GM19238 (cell line): ENCODE measurements around the gene TPO.
"Not testable (repeated sequence)": the region's sequence is repeated elsewhere in the genome, so short reads cannot be mapped to it uniquely, and the experiment has no call there.

Experiments used
- DNase-seq: peaks from one replicate; pipeline ENCODE4 v3.0.0; 2011; ENCODE audit warnings: low spot score; ENCODE audit not compliant: insufficient read length

The TPO gene

DNA sequence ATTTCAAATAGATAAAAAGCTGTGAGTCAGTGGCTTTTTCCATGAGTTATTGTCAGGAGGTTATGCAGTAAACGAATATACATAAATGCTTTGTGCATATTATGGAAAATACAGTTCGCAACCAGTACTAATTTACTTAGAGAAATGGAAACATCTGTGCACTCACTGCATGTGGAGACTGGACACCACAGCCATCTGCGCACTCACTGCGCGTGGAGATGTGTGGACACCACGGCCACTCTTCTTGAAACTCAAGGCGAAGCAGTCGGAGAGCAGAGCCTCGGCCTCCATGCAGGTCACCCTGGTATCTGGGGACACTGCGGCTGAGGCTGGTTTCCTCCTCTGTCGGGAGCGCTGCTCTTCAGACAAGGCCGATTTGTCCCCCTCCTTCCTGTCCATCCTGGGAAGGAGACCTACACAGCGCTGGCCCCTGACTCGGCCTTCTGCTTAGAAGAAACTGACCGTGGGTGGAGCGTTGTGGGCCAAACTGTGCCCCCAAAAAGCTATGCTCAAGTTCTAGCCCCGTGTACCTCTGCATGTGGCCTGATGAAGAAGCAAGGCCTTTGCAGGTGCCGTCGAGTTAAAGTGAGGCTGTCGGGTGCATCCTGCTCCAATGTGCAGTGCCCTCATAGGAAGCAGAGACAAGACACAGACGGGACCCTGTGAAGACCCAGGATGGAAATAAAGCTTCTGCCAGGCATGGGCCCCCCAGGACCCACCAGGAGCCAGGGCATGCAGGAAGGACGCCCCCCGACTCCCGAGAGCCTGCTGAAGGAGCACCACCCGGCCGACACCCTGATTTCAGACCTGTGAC is 88.0 kb downstream of the TPO start:
- DNase-seq = no peak

DNA sequence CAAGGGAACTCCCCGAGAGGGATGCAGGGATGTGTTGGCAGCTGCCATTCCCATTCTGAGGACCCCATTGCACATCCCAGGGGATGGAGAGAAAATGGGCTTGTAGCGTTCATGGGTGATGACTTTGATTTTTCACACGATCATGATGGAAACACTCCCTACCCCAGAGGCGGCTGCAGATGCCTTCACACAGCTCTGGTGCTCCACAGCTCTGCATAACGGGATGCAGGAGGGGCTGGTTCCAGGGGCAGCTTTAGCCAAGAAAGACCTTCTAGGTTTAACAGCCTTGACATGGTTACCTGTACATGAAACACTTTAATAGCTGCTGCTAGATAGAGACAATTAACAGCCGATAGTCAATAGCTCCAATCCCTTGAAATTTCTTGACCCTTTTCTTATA is 88.7 kb downstream of the TPO start:
- DNase-seq = no peak

DNA sequence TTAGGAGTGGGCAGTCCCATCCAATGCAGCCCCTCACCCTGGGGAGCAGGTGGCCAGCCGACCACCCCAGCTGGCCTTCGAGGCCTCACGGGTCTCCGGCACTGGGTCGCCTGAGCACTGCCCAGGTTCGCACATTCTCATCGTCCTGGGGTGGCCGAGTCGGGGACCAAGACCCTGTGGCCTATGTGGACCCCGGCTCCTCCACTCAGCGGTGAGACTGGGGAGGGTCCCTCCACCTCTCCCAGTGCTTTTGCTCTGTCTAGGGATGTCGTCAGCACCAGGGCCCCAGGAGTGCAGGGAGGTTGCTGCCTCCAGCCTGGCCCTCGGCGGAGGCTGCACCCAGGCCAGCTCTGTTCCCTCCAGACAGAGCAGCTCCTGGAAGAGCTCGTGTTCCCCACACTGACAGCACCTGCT is 89.6 kb downstream of the TPO start:
- no peak for DNase-seq

DNA sequence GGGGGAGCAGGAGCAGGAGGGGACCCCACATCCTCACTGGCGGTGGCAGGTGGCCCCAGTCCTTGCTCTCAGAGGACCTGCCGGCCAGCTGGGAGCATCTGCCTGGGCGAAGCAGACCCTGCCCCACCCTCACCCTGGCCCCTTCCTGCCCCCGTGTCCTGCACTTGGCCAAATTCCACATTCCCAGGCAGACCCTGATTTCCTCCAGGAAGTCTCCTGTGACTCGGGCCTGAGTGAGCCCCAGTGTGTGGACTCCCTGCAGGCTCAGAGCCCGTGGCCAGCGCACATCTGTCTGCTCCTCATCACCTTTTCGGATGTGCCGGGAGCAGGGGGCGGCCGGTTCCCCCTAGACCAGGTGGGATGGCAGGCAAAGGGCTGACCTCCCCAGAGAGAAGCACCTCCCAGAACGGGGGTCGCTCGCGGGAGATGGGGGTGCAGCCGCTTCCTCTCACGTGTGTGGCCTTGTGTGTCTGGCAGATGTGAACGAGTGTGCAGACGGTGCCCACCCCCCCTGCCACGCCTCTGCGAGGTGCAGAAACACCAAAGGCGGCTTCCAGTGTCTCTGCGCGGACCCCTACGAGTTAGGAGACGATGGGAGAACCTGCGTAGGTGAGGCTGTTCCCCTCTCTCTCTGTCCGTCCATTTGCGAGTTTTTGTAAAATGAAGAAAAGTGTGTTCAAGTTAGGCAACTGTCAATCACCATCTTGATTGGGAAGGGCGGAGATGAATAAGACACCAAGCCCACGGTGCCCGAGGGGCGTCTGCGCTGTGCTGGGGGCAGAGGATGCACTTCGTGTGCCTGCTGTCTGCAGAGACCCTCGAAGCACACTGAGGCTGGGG is 90.4 kb downstream of the TPO start:
- no peak for DNase-seq

DNA sequence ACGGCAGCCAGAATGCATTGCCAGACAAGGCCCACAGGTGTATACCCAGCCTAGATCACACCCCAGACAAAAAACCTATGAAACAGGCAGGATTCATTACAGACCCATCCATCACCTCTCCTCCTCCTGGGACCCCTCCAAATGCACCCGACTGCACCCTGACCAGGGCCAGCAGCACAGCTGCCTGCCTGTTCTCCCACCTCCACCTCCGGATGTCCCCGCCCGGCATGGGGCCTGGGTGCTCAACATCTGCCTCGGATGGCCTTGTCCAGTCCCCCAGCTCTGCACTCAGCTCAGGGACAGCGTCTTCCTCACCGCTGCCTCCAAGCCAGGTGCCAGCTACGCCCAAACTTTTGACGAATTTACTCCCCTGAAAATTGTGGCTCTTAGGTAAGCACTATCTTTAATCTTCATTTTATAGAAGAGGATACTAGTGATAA is 91.1 kb downstream of the TPO start:
- no peak for DNase-seq

DNA sequence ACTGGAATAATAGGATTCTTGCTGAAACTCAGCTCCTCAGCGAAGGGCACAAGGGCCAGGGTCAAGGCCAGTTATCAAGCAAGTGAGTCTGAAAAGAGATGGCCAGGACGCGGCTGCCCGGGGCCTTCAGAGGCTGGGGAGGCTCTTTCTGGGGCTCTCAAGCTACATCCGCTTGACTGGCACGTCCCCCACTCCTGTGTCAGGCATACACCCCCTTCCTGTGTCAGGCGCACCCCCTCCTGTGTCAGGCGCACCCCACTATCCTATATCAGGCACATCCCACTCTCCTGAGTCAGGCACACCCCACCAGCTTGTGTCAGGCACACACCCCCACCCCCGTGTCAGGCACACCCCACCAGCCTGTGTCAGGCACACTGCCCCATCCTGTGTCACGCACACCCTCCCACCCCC is 91.8 kb downstream of the TPO start:
- no peak for DNase-seq

DNA sequence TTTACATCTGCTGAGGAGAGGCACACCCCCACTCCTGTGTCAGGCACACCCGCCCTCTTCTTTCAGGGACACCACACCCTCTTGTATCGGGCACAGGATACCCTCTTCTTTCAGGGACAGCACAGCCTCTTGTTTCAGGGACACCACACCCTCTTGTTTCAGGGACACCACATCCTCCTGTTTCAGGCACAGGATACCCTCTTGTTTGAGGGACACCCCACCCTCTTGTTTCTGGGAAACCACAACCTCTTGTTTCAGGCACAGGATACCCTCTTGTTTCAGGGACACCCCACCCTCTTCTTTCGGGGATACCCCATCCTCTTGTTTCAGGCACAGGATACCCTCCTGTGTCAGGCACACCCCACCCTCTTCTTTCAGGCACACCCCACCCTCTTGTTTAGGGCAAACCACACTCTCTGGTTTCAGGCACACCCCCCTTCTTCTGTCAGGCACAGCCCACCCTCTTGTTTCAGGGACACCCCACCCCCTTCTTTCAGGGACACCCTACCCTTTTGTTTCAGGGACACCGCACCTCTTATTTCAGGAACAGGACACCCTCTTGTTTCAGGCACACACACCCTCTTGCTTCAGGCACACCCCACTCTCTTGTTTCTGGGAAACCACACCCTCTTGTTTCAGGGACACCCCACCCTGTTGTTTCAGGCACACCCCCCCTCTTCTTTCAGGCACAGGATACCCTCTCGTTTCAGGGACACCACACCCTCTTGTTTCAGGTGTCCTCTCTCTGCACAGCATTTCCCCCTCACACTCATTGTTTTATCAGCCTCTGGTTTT is 96.2 kb downstream of the TPO start:
- DNase-seq = no peak

DNA sequence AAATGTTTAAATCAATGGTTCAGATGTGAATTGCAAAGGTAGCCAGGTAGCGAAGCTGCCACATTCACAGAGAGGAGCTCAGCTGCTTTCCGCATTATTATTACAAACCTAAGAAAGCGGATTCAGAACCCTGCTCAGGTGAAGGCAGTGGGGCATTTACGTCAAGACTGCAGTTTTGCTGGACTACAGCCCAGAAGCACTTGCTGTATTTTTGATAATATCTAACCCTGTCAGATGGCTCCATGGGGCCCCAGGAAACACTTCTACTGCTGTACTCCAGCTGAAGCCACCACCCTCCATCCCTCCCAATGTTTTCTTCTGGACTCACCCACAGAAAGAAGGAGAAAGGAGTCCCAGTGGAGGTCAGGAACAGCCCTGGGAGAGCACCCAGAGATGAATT is 96.9 kb downstream of the TPO start:
- DNase-seq = no peak

DNA sequence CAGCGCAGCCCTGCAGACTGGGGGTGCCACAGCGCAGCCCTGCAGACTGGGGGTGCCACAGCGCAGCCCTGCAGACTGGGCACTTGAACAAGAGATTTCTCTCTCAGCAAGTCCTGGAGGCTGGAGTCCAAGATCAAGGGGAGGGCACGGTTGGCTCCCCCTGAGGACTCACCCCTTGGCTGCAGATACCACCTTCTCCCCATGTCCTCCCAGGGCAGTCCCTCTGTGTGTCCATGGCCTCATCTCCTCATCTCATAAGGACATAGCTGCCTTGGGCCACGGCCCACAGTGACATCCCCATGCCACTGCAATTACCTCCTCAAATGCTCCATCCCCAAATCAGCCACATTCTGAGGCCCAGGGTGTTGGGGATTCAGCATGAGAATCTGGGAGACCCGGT is 98.2 kb downstream of the TPO start:
- DNase-seq = no peak

DNA sequence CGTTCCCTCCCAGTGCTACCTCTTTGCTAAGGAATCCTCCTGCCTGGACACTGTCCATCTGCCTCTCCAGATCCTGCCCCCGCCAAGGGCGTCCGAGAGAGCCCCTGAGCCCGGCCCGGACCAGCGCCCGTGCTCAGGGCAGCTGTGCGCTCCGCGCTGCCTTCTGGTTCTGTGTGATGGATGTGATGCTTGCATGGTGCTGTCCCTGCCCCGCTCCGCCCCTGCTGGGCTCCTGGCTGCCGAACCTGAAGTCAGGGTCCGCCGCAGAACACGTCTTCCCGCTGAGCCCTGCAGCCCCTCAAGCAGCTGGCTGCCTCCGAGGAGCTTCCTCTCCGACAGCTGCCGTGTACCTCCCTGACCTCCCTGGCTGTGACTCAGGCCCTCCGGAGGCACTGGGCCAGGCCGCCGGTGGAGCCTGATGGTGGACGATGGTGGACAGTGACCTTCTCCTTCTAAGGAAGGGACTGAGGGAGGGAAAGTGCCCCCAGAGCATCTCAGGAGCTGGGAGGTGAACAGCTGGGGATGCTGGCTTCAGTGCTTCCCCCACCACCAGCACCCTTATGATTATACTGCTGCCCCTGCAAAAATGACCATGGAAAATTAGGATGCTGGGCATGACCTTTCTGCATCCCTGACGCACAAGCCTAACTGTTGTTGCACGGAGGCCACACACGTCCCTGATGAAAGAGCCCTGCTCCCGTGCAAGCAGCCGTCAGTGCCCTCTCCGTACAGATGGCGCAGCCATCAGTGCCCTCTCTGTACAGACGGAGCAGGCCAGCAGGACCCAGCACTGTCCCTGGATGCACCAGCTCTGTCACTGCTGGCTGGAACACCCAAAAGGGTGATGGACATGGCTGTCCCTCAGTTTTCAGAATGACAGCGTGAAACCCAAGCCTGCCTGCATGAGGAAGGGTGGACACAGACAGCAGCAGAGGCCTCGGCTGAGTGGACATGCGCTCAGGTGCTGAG is 99.3 kb downstream of the TPO start:
- no peak for DNase-seq

DNA sequence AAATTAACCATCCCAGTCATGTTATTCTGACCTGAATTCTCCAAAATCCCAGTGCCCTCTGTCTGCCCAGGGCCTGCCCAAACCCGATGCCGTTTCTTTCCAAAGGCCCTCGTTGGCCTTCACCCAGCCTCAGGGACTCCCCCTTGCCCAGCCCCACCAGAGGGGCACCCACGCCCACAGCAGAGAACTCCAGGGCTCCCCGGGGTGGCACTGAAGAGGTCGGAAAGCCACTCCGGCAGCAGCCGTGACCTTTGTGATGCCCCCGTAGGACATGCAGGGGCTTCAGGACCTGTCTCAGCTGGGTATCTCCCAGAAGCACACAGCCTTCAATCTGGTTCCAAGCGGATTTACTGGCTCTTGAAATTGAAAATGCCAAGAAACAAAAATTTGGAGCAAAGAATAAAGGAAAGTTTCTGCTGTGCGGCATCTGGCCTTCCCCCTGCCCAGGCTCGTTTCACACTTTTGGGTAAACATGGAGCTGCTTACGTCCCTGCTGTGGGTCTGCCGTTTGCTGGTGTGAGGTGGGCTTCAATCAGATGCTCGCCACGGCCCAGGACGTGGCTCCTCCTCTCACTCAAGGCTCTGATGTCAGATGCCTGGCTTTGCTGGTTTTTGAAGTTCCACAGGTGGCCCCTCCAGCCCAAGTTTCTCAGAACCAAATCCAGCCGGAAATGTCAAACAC is 101.3 kb downstream of the TPO start:
- DNase-seq = no peak

DNA sequence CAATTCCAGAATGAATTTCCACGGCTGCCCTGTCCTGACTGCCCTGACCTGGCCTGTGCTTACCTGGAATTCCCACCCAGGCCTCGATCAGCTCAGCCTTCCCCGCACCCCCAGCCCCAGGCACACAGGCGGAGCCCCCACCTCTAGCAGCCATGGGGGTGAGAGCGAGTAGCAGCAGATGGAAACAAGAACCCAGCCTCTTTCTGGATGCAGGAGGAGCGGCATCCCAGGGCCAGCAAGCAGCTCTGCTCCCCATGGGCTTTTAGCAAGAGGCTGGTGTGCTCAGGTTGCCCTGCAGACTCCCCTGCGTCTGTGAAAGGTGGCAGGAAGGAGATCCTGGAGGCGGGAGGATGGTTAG is 101.8 kb downstream of the TPO start:
- no peak for DNase-seq

DNA sequence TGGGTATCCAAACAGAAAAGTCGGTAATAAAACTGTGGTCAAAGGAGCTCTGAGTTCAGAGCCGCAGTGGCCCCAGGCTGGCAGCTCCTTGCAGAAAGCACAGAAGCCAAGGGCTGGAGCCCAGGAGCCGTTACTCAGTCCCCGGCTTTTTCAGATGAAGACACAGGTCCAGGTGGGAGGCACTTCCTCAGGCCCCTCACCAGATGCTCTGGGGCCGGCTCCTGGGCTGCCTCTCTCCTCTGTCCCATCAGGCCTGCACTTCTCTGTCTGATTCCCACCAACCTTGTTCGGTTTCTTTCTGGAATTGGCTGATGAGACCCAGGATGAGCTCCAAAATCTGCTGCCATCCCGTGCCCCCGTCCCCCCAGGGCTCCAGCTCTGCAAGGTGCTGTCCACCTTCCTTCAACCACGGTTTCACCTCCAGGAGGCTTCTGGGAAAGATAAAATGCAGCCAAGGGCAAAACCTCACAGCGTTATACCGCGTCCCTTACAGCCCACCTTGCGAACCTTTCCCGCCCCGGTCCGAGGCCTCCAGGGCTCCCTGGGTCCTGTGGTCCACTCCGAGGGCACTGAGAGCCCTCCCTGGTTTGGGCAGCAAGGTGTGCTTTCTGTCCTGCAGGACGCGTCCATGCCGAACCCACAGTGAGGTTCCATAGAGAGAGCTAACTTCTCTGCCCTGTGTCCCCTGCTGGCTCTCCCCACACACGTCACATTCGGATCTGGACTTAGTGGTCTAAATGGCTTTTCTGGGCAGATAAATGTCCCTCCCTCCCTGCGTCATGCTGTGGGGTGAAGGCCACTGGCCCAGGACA is 102.9 kb downstream of the TPO start:
- no peak for DNase-seq

DNA sequence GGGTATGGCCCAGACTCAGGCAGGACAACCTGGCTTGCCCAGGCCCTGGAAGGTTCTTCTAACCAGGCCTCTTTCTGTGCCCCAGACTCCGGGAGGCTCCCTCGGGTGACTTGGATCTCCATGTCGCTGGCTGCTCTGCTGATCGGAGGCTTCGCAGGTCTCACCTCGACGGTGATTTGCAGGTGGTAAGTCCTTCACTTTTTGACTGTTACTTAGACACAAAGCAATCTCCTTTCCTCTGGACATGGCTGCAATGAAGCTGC is 103.5 kb downstream of the TPO start:
- DNase-seq = no peak

DNA sequence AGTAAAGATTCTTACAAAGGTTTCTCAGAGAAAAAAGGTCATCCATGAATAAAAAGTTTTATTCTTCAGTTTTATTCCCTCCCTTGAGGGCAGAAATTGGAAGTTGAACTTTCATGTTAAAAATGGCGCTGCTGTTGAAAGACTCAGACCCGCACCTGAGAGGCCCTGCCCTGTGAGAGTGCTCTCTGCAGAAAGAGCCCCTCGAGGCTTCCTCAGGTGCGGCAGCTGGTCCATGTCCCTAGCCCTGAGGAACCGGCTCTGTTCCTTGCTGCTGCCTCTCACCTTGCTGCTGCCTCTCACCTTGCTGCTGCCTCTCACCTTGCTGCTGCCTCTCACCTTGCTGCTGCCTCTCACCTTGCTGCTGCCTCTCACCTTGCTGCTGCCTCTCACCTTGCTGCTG is 104.0 kb downstream of the TPO start:
- DNase-seq = not testable (repeated sequence)

DNA sequence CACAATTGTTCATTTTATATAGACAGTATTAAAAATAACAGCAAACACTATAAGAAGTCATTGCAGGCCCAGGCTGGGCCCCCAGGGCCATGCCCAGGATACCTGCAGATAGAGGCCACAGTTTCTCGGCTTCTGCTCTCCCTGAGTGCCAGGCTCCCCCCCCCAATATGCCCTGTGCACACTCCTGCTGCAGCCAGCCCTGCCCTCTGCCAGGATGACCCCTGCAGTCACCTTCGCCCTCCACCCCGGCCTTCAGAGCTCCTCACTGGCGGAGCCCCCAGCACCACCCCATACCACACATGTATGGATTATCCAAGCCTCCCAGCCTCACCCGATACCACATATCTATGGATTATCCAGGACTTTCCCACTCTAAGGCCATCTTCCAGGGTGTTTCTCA is 104.5 kb downstream of the TPO start:
- DNase-seq = no peak

DNA sequence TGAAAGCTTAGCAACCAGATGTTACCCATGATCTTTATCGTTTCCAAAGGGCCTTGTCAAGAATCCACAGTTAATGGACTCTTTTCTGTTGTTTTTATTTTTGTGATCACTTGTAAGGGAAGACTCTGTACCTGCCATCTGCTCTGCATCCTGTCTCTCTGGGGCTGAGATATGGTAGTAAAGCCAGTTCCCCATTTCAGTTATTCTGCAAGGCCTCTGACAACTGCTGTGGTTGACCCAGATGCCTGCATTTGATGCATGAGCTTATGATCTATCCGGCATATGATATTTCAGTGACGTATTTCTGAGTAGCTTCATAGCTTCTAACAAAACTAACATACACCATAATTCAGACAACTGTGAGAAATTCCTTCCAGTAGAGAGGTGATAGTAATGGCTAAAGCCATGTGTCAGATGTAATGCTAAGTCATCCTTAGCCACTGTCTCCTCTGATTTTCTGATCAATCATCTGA is 105.1 kb downstream of the TPO start:
- DNase-seq = no peak

DNA sequence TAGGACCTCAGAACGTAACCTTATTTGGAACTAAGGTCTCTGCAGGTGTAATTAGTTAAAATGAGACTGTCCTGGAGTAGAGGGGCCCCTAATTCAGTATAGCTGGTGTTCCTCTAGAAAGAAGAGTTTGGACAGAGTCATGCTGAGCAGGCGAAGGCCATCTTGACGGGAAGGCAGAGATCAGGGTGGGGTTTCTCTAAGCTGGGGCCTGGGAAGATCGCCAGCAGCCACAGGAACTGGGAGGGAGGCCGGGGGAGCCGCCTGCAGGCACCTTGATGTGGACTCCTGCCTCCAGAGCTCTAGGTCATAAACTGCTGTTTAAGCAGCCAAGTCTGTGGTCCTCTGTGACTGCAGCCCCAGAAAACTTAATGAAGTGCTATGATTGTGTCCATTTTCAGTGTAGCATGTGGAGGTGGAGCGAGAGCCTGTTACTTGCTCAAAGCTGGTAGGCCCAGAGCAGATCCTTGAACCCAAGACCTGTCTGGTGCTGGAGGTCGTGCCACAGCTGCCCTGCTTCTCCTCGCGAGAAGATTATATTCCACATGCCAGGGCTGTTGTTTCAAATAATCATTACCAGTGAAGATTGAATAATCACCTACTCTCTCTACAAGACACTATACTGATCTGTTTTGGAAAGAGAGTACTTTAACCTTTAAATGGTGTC is 105.7 kb downstream of the TPO start:
- no peak for DNase-seq
